ENCODE measurements around the gene GALNT18.

Gene GALNT18

DNA sequence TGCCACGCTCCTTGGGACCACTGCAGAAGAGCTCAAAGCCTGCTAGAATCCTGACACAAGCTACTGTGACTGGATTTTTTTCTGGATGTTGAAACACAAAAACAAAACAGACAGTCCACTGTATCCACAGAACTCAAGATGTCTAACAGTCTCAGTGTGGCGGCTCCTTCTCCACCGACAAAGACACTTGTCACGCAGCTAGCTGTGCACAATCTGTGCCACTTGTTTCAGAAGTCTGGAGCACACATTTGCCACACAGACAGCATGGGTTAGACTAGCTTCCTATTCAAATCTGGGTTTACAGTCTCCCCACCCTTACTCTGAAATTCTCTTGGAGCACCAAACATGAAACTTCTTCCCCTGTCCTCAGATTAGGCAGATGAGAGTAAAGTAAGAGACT is 99.2 kb downstream of the GALNT18 start:
- DNase-seq = no peak

DNA sequence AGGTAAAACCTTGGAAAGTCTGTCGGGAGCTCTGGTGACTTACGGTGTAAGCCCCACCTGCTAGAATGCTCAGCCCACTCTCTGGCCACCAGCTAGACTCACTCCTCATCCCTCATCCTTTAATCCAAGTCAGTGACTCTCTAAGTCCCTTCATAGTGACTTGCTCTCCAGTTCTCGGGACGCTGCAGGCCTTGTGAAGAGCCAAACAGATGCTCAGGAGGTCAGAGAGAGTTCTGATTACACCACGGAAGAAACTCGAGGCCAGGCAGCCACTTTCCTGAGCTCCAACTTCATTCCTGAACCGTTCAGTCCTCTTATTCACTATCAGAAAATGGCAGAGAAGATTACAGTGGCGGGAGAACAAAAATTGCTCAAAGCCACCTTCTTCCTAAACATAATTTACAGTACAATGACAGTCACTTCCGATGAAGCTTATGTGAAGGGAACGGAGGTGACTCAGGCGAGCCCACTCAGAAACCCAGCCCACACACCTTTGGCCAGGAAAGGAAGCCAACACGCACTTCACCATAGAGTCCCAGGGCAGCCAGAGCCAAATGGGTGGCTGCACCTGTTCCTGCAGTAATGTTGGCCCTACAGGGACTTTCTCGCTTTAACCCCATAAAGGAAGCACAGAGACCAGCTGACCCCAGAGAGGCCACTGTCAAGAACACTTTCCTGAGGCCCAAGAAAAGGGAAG is 100.4 kb downstream of the GALNT18 start:
- no peak for DNase-seq

DNA sequence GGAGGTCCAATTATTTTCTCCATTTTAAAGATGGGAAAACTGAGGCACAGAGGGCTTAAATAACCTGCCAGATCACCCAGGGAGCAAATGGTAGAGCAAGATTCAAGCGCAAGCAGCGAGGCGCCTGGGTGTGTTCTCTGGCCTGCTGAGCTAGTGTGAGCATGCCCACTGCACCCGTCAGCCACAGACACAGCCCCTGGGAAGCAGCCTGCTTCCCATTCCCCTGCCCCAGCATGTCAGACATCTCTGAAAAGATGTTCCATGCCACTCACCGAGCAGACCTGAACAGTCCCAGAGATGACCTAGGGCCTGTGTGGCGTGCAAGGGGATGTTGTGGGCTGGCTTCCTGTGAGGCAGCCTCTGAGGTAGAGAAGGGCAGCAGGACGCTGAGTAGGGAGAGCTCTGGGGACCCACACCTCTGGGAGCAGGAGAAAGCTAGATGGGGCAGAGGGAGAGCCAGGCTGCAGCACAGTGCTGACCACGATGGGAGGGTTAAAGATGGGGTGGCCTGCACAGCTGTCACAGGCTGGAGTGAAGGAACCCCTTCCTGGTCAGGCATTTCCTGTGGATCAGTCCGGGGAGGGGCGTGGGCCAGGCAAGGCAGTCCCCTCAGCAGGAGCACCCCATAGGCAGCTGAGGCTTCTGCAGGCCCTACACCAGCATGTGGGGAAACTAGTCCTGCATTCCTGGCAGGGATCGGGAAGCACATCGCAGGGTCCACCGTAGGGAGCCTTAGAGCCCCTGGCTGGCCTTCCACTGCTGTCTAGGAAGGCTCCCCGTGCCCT is 101.4 kb downstream of the GALNT18 start:
- DNase-seq = no peak

DNA sequence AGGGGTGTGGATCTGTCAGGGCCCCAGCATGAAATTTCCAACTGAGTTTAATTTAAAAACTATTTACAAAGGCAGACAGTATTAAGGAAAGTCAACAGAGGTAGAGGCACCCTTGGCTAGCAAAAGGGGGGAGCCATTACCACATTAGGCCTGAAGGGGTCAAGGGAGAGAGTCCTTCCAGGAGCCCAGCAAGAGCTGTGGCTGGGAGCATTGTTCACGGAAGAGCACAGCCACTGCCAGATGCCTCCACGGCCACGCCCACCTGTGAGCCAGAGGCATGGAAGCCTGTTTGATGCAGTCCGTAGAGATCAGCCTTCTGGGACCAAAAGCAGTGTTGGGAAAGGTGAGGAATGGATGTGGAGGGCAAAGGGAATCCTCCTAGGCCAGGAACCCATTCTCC is 102.6 kb downstream of the GALNT18 start:
- DNase-seq = no peak

DNA sequence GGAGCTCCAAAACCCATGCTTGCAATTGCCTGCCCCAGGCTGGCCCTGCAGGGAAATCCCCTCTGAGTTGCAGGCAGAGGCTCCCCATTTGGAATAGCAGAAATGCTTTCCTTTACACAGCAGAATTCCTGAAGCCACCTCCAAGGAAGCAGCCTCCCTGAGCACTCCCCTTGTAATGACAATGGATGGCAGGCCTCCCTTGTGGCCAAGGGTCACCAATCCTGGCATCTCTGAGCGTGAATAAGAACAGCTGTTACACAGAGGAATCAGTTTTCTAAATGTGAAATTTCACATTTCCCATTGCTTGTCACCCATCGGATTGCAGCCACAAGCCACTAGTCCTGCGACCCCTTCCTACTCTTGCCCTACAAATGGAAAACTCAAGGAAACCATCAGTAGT is 107.6 kb downstream of the GALNT18 start:
- no peak for DNase-seq

DNA sequence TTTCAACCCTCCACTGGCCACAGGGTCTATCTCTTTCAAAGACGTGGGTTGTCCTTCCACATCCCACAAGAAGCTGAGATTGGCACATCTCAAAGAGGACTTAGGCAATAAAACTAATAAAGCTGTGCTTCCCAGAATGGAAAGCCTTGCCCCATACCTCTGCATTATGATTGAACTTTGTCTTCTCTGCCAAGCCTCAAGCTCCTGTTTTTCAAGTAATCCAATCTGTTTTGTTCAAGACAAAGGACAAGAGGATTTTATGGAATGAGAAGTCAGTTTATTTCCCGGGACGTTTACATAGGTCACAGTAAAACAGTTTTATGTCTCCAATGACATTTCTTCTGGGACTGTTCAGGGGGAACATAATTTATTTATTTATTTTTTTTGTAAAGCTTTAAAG is 108.4 kb downstream of the GALNT18 start:
- no peak for DNase-seq

DNA sequence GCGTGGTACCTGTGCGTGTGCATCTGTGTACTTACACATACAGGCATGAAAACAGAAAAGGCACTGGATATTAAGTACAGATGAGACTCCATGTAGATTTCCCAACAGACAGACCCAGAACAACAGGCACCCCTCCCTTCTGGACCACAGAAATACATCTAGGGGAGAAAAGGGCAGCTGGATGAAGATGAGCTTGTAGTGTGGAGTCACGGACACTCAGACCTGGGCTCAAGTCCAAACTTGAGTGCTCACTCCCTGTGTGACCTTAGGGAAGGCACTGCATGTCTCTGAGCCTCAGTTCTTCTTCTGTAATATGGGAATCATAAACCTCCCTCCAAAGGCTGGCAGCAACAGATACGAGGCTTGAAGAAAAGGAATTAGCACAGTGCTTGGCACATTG is 108.9 kb downstream of the GALNT18 start:
- DNase-seq = no peak

DNA sequence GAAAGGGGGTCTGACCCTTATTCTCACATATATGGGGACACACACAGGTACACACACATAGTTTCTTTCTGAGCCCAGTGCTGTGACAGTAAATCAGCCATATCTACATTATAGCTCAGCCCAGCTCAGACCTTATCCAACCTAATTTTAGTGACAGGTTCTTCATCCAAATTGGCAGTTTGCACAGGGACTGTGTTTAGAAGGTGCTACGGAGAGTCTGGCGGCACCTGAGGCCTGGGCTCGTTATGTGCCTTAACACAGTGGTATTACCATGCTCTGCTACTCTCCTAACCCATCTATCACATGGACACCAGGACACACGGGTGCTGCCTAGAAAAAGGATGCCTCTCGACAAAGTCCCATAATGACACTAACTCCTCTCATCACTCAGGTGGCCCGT is 109.3 kb downstream of the GALNT18 start:
- DNase-seq = no peak

DNA sequence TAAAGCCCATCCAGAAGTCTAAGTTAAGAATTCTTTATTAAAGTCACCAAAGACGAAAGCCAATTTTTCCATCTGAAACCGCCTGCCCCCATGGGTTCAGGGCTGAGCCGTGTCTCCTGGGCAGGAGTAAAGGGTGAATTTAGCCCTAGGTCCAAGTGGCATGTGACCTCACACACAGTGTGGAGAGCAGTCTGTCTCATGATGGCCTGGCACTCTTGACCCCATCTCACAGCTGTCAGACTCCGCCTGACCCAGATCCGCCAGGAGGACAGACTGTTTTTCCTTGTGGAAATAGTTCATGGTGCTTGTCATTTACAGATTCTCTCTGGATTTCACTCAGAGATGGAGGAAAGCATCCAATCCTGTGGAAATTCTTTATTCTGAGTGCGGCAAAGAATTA is 109.7 kb downstream of the GALNT18 start:
- no peak for DNase-seq

DNA sequence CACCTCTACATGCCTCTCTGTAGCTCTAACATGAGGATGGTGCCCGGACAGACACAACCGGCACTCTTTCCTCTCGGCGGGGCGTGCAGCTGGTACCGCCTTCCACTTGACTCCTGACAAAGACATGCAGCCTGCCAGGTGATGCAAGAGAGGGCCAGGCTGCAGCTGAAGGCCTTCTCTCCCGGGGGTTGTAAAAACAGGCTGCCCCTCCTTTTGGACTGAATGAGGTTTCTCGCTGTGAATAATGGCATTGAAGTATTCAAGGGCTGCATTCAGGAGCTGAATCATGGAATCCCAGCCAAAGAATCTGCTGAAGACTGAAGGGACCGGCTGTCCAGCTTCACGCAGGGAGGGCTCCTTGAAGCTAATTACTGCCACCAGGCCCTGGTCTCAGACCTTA is 110.9 kb downstream of the GALNT18 start:
- DNase-seq = peak; percentile 67

DNA sequence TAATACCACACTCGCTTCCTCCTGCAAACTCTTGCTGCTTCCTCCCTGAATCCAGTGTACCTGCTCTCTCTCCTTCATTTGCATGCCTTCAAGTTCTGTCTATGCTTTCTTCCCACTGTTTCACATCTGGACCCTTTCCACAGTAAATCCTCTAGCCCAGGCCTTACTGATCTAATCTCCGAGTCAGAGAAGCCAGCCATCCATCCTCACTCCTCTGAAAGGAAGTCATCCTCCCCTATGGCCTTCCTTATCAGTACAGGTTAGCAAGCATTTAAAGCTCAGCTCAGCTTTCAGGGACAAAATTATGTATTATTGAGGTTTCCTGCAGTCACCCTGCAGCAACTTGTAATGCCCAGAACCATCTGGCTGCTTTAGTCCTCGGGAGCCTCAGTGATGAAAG is 116.1 kb downstream of the GALNT18 start:
- no peak for DNase-seq

DNA sequence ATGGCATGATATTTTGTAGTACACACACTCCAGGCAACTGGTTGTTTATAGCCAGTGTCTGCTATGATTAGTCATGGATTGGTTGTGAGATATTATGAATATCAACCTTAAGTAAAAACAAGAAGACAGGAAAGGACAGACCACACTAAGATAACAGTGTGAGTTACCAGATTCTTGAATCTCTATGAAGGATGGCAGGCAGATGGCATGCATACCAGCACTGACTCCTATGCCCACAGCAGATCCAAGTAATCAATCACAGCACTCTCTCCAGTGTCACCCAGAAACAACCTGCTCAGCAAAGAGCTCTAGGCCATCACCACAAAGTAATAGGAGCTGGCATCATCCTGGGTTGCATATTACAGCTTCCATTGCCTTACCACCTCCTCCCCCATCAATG is 116.6 kb downstream of the GALNT18 start:
- DNase-seq = no peak

DNA sequence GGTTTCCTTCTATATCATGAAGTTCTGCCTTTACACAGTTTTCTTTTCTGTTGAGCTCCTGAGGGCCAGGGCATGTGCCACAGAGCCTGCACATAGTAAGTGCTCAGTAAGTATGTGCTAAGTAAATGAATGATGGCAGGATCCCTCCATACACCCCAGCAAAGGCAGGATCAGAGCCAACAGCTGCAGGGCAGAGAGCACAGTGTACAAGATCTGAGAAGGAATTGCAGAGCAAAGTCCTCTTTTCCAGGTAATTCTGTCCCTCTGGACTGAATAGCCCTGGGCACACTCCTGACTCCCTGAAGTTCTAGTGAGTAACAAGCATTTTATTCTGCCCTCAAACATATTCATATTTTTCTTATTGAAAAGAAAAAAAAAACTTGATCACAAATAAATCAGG is 117.7 kb downstream of the GALNT18 start:
- DNase-seq = no peak

DNA sequence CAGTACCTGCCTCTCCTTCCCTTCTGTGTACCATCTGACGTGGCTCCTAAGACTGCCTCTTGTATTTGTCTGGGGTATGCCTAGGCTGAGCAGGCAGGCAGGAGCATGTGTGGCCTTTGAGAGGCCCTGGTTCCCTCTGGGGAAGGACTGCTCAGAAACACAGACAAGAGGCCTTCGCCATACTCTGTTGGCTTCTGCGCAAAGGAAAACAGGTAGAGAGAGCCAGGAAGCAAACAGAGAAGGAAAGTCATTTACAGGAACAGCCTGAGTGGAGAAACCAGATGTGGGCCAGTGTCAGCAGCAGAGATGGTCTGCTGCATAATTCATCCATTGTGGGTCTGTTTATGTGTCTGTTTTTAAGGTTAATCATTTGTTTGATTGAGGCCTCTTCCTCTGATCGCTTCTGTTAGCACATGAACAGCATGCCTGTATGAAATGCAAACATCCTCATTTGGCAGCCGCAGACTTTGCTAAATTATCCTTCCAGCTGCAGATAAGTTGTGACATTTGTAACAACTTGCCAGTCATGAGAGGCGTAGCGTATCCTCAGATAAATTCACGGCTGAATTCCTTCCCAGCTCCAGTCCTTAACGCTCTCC is 119.4 kb downstream of the GALNT18 start:
- no peak for DNase-seq

DNA sequence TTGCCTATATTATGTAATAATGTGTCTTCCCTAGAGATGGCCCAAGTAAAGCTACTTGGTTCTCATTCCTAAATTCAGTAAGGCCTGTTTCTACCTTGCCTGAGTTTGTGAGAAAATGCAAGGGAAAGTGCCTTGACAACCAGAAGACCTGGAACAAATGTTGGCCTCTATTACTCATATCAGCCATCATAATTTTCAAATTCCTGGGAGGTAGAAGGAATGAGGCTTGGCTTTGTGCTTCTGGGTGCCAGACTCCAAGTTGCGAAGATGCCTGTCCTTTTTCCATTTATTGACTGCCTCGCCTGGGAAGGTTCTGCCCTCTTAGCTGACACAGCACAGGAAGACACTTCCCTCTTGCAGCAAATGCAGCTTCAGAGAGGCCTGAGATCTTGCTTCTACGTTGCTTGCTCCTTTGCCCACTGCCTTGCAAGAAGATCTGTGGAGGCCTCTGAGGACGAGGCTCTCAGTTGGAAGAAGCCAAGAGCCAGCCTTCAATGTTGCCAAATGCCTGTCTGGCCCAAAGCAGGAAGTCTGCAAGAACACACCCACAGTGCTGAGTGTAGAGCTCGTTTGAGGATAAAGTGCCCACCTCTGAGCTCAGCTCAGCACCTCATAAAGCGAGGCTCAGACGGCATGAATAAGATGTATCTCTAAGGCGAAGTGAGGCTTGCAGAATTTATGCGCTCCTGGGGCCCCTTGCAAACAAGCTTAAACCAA is 120.1 kb downstream of the GALNT18 start:
- DNase-seq = no peak

DNA sequence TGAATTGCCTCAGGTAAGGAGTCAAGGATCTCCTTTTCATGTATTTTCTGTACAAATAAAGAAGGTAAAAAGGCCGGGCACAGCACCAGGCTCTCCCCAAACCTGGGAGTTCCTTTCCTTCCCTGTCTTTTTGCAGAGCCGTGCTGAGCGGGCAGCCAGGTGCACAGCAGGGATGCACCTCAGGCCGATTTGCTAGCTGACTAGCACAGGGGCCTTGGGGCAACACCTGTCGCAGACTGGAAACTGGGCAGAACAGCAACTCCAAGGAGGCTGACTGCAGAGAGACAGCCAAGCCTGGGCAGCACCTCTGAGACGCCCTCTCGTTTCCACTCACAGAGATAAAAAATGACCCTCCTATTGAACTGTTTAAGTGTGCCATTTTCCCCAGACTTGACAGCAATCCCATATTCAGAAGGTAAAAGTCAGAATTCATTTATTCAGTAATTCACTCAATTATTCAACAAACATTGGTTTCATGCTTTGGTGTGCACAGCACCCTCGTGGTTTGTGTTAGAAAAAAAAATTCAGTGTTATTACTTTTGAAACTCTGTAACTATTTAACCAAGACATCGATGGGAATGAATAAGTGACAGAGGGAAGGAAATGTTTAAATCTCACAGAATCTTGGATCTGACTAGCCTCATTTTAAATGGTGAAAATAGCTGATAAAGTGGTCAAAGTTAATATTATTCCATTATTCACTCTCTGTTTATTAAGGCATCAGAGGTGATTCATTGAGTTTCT is 120.9 kb downstream of the GALNT18 start:
- no peak for DNase-seq

DNA sequence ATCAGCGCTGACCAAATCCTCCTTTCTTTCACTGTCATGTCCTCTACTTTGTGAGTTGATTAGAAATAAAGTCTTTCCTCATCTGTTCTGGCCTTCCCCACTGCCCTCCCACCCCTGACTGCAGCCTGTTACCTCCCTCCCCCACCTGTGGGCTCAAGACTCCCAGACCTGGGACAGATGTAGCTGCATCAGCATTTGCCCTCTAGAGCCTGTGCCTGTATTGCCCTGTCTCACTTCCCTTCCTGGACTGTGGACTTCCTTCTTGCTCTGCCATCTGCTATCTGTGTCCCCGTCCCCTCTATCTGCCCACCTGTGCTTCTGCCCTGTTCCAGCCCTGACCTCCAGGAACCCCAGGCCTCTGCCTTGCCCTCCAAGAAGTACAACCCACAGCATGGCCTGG is 122.5 kb downstream of the GALNT18 start:
- DNase-seq = no peak

DNA sequence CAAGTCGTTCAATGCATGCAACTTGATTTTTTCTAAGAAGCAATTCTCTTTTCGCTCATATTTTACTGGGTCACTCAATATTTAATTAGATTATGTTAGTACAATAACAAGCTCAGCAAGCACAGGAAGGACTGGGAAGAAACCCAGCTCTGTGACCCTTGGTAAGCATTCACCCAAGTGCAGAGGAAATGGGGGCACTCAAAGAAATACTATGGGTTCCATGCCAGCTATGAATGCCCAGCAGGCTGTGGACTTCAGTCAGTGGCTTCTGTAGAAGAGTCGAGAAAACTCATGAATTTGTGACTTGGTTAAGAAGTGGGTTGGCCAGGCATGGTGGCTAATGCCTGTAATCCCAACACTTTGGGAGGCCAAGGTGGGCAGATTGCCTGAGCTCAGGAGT is 123.6 kb downstream of the GALNT18 start:
- no peak for DNase-seq

DNA sequence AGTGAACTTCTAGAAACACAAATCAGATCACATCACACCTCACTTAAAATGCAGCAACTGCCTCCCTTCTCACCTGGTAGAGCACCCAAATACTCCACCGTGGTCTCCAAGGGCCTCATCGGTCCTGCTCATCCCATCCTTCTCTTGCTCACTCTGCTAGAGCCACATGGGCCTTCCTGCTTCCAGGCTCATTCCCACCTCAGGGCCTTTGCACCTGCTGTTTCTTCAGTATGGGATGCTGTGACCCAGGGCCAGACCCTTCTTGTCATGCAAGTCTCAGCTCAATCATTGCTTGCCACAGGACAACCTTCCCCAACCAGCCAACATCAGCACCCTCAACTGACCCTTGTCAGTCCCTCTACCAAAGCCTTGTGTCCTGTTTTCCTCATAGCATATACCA is 124.9 kb downstream of the GALNT18 start:
- DNase-seq = no peak

DNA sequence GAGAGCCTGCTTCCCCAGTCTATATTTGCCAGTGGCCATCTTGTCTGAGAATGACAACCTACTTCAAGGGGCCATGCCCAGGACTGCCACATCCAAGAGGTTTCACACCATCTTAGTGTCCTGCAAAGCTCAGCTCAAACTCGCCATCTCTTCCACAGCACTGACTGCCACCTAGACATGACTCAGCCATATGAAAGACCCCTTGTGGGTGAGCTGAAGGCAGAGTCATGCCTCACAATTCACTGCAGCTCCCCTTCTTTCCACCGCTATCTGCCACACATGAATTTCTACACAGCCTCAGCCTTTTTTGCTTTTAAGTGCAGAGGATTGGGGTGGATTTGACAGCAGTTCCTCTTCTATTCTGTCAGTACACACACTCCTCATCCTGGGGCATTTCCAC is 127.5 kb downstream of the GALNT18 start:
- no peak for DNase-seq

DNA sequence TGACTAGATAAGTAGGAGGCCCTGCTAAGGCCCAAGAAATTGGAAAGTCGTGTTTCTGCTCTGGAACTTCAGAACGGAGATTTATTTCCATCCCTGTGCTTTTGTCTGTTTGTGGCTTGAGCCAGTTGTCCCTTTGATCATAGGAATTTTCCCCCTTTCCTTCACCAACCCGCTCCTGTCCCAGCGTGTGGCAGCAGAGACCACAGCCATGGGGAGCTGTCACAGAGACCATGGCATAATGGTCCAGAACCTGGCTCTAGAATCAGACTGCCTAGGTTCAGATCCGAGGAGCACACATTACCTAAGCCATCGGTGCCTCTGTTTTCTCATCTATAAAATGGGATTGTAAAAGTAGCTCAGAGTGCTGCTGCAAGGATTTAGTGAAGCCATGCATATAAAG is 128.1 kb downstream of the GALNT18 start:
- no peak for DNase-seq

DNA sequence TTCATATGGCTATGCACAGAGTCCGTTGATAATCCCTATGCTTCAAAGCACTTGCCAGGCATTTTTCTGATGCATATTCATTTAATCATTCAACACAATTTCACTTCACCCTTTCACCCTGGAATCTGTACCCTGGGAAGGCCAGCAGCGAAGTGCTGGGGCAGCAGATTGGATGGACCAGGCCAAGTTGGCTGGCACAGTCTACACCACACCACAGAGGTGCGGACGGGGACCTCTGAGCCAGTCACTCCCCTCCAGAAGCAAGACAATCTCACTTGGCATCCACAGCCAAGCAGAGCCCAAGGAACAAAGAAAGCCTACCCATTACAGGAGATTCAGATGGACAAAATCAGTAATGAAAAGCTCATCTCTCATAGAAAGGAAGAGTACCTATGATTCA is 130.2 kb downstream of the GALNT18 start:
- no peak for DNase-seq

DNA sequence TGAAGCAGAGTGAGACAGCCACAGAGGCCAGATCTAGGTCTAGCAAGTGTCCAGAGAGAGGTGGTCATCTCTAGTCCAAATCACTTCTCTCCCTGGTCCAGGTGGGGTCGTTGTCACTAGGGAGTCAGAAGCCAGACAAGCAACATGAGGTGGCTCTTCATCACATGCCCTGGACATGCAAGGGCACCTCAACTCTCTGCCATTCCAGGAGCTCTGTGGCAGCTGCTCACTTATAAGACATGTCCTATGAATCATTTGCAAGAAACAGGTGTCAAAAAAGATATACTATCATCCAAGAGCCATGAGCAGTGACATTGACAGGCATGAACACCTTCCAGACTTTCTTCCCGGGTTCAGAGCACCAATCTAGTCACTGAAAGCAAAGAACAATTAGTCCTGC is 130.8 kb downstream of the GALNT18 start:
- no peak for DNase-seq
